ENCODE measurements around the gene SLCO4C1.
"Not testable (repeated sequence)": the region's sequence is repeated elsewhere in the genome, so short reads cannot be mapped to it uniquely, and the experiment has no call there.

SLCO4C1 gene

DNA sequence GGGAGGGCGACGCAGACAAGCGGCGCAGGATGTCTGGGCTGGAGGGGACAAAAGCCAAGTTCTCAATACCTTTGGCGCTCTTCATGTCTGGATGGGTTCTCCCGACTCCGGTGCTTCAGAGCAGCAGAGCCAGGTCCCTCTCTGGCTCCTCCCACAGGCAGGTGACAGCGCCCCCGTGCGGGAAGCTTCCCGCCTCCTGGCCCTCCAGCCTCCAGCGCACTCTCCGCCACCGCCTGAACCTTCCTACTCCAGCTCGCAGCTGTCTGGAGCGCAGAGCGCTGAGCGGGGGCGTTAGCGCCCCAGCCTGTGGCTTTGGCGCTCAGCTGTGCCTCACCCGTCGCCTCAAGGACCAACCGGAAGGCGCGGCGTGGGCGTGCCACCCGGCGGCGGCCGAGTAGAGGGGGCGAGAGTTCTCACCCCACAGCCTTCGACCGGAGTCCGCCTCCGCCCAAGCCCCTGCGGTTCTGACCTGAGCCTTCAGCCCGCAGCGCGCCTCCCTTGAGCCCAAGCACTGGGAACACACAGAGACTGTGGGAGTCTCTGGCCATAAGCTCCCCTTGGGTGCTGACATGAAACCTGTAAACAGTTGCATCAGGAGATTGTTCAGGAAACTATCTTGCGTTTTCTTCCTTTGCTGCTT lies at the start of gene SLCO4C1:
SLCO4C1 (minus strand) TSS at position 107 of the 640 bp plus-strand sequence; CDS start at position 85, 22 bp downstream.
- DNase-seq (ENCODE audit: low read depth in 2 of 2), result peak; percentile 42 to 62

DNA sequence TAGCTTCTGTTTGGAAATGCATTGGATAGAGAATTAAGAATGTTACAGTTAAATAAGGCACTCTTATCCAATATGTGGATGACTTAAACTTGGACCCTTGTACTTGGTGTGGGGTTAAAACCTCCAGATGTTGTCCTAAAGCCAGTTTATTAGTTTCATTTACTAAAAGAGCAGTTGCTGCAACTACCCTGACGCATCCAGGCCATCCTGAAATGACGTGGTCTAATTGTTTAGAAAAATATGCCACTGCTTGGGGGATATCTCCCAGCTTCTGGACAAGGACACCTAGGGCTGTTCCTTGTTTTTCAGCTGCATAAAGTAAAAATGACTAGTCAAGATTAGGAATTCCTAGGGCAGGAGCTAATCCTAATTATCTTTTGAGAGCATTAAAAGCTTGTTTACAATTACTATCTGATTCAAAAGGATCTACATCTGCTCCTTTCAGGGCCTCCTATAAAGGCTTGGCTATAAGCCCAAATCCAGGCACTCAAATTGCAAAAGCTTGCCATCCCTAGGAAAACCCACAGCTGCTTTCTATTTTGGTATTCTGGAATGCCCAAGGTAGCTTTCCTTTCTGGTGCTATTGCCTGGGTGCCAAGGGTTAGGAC lies 45.7 kb upstream of the SLCO4C1 start:
- no peak for DNase-seq (ENCODE audit: low read depth in 2 of 2)

GRCh38 chr5:102324714-102325113 lies 28.6 kb upstream of the SLCO4C1 start:
- no peak for DNase-seq (ENCODE audit: low read depth in 2 of 2)

GRCh38 chr5:102318801-102319200 lies 22.7 kb upstream of the SLCO4C1 start:
- not testable (repeated sequence) for DNase-seq (ENCODE audit: low read depth in 2 of 2)

DNA sequence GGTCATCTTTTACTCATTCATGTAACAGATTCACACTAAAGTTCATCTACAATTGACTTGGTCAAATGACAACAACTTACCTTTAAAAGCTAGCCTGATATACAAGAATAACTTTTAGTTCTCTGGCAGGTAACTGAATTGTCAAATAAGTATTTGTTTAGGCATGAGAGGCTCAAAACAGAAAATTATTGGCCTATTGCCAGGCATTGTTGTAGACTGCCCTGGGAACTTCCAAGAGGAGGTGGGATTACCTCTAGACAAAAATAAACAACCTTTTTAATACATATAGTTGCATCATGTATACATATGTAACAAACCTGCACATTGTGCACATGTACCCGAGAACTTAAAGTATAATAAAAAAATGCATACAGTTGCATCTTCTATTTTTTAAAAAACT lies 18.2 kb upstream of the SLCO4C1 start:
- DNase-seq (ENCODE audit: low read depth in 2 of 2), result no peak

- DNase-seq (ENCODE audit: low read depth in 2 of 2), result no peak
Observed at GRCh38 chr5:102313912-102314311, 17.8 kb upstream of the SLCO4C1 start.

GRCh38 chr5:102312586-102313370 lies 16.7 kb upstream of the SLCO4C1 start:
- no peak for DNase-seq (ENCODE audit: low read depth in 2 of 2)

DNA sequence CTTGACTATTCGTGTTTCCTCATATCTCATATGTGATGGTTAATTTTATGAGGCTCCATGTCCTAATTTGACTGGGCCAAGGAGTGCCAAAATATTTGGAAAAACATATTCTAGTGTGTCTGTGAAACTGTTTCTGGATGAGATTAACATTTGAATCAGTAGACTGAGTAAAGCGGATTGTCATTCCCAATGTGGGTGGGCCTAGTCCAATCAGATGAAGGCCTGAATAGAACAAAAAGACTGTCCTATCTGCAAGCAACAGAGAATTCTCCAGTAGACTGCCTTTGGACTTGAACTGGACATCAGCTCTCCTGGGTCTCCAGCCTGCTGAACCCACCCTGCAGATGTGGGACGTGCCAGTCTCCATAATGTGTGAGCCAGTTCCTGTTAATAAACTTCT lies 13.5 kb upstream of the SLCO4C1 start:
- DNase-seq (ENCODE audit: low read depth in 2 of 2), result no peak

GRCh38 chr5:102307232-102307631 lies 11.1 kb upstream of the SLCO4C1 start:
- DNase-seq (ENCODE audit: low read depth in 2 of 2), result no peak

- no peak for DNase-seq (ENCODE audit: low read depth in 2 of 2)
Observed at GRCh38 chr5:102306121-102306520, 10.0 kb upstream of the SLCO4C1 start.

GRCh38 chr5:102295534-102296177 lies 428 bp downstream of the SLCO4C1 start:
- no peak for DNase-seq (ENCODE audit: low read depth in 2 of 2)

DNA sequence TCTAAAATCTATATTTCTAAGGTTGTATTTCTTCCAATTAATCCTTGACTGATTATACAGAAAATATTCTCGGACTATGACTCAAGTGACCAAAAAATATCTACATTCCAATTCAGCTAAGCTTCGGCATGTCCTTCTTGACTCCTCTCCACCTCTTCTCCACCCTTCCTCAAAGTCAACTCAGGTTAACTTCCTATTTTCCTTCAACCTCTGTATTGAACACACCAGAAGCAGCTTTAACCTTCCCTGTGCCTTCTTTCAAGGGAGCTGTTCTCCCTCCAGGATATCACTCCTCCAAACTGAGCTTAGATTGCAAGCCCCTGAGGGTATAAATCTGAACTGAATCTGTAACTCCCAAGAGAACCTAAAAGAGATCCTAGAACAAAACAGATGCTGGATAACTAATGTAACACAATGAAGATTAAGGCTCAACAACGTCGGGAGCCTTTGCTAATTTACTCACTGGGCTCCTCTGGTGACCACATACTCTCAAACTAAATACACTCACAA lies 1.1 kb downstream of the SLCO4C1 start:
- DNase-seq (ENCODE audit: low read depth in 2 of 2), result no peak

- DNase-seq (ENCODE audit: low read depth in 2 of 2), result no peak
Observed at GRCh38 chr5:102290004-102290403, 6.1 kb downstream of the SLCO4C1 start.

DNA sequence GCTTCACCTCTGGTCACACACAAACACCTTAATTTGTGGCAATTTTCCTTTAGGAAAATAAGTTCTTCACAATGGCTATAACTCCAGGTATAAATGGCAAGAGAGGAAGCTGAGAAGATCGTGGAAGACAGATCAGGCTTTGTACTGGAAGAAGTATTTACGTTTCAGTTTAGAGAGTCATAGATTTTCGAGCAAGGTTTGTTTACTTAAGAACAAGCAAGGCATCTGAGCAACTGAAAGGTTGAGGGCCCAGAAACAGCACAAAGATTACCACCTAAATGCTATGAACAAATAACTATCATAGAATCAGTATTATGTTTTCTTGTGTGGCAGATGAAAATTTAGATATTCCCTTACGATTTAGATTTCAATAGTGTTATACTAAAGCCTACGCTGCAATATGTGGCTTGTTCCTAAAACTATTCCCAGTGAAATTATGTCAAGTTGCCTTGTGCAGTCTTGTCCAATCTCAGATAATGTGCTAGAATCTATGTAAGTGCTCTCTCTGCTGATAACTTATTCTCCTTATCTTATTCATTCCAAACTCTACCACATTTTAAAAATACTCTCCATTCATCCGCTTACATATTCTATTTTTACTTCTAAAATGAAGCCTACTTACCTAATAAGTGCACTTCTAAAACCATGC lies 6.7 kb downstream of the SLCO4C1 start:
- DNase-seq (ENCODE audit: low read depth in 2 of 2), result no peak

- DNase-seq (ENCODE audit: low read depth in 2 of 2), result no peak
Observed at GRCh38 chr5:102288630-102289029, 7.5 kb downstream of the SLCO4C1 start.

- no peak for DNase-seq (ENCODE audit: low read depth in 2 of 2)
Observed at GRCh38 chr5:102286476-102286875, 9.6 kb downstream of the SLCO4C1 start.

DNA sequence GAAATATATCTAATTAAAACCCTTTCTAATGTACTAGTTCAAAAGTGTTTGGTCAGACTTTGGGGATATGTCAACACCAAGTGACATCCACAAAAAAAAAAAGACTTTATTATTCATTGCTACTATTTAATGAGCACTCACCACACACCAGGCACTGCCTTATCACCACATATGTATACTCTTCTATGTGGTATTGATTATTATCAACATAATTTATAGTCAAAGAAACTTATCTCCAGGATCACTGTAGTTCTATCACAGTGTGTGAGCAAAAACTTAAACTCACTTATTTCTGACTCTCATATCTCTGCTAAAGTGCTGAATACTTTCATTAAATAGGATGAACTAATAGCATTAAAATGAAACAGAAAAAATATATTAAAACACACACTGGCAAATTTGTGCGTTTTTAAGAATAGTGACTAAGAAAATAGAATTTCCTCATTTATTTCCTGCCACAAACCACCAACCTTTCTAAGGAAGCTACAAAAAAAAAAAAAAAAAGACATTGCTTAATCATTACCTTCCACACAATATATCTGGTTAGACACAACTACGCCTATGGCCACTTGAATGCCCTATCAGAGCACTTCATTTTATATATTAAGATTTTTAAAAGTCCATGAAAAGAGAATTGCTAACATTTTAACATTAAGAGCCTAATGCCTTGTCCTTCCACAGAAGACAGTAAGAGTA lies 12.8 kb downstream of the SLCO4C1 start:
- no peak for DNase-seq (ENCODE audit: low read depth in 2 of 2)

GRCh38 chr5:102279711-102280110 lies 16.4 kb downstream of the SLCO4C1 start:
- DNase-seq (ENCODE audit: low read depth in 2 of 2), result no peak

DNA sequence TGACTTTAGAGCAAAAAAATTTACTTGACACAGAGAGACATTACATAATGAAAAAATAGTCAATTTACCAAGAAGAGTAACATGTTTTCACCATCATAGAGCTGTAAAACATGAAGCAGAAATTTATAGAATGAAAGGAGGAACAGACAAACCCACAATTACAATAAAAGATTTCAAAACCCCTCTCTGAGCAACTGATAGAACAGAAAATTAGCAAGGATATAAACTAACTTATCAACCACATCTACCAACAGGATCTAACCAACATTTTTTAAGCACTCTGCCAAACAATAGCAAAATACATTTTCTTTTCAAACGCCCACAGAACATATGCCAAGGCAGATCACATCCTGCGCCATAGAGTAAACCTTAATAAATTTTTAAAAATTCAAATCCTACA lies 17.9 kb downstream of the SLCO4C1 start:
- no peak for DNase-seq (ENCODE audit: low read depth in 2 of 2)

DNA sequence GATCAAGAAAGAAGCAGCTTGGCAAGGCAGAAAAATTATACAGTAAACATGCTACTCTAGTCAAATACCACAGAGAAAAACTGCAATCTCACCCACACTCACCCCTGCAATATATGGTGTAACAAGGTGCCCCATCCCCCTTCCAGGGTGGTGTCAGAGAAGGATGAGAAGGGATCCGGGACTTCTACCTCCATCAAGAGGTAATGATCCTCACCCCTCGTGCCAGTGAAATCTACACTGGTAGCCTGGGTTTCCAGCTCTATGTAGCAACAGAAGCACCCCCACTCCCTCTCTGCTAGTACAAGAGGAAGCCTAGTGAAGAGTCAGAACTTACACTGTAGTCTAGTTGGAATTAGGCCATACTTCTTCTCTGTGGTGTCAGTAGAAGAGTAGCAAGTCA lies 18.9 kb downstream of the SLCO4C1 start:
- no peak for DNase-seq (ENCODE audit: low read depth in 2 of 2)

- DNase-seq (ENCODE audit: low read depth in 2 of 2), result no peak
Observed at GRCh38 chr5:102271759-102272158, 24.3 kb downstream of the SLCO4C1 start.

Data from stimulated activated CD8-positive, alpha-beta memory T cell treated with anti-CD3 and anti-CD28 coated beads, Interleukin-15, amount 100 ng/mL, for 4 hours (primary cell).